Measurements from ENCODE around the gene NSMF. TPM values are rescaled to one million over a fixed set of nuclear protein-coding genes. Genes with fewer than 3 reads are reported as not detected.

The NSMF gene
- total and polyA plus RNA-seq, 2 of the 4 experiments (the other 2 are of a cell fraction) = 7.7 to 40.9 TPM

GRCh38 chr9:137467896-137468295, 8.8 kb upstream of the NSMF start:
- Histone ChIP-seq H3K79me1 (ENCODE audit: low read depth in 1 of 2, low read length in 2 of 2) (no peaks in the 10 kb centered on the region), H3K14ac (replicated peaks; ENCODE audit: low read depth, low read length) (no peak overlapping the region), H3K23ac (ENCODE audit: low read depth, low read length) (no peak overlapping the region), H2AK5ac (ENCODE audit: low read depth, low read length) (no peak overlapping the region), H3K4ac (ENCODE audit: low read depth, low read length) (no peak overlapping the region), H3K4me3 (ENCODE audit: insufficient read depth, low read depth, low read length) (no peak overlapping the region), H2BK120ac (ENCODE audit: low read depth, low read length) (no peak overlapping the region), H3K36me3 (ENCODE audit: control insufficient read depth, insufficient read depth, low read length) (no peaks in the 10 kb centered on the region), H3K4me2 (ENCODE audit: low read depth, low read length) (no peak overlapping the region), H2BK5ac (ENCODE audit: low read depth, low read length, poor library complexity, severe bottlenecking) (no peak overlapping the region), H3K9ac (ENCODE audit: low read depth, low read length) (no peak overlapping the region), H2BK15ac (ENCODE audit: low read depth, low read length) (no peak overlapping the region), H3K9me1 (ENCODE audit: insufficient read depth, low read length) (no peaks in the 10 kb centered on the region), H4K8ac (ENCODE audit: low read depth in 2 of 2, low read length in 2 of 2) (no peak overlapping the region), H4K91ac (ENCODE audit: insufficient read depth, low read depth, low read length) (no peak overlapping the region), H2AFZ (replicated peaks; ENCODE audit: low read length, poor library complexity) (no peak overlapping the region), H4K20me1 (ENCODE audit: insufficient read depth, low read length) (no peaks in the 10 kb centered on the region), H3K4me1 (ENCODE audit: control insufficient read depth, insufficient read depth, low read length) (no peaks in the 10 kb centered on the region), H4K5ac (ENCODE audit: low read depth, low read length) (no peak overlapping the region), H2BK20ac (ENCODE audit: low read depth, low read length) (no peak overlapping the region), H3K27ac (ENCODE audit: insufficient read depth, low read length) (no peak overlapping the region), H2AK9ac (replicated peaks; ENCODE audit: low read depth, low read length, poor library complexity) (no peak overlapping the region), H3K18ac (ENCODE audit: low read depth, low read length) (no peak overlapping the region), H3K27me3 (ENCODE audit: control insufficient read depth, insufficient read depth, low read length) (peaks cover 17% of the 10 kb centered on the region), H3K56ac (ENCODE audit: extremely low read depth, insufficient read depth, low read length) (no peak overlapping the region), H3K9me3 (ENCODE audit: control insufficient read depth, insufficient read depth, low read length) (no peaks in the 10 kb centered on the region)
- ChIA-PET CTCF (no interaction called here), POLR2A (ENCODE audit: unreplicated experiment) (no interaction called here)
- 86% methylated on average over 4 of the region's 7 CpGs; no CpG with 5 or more reads in 1 of the 2 experiments for WGBS, 2 experiments (ENCODE audit: extremely low coverage in 2 of 2, insufficient read length in 1 of 2)
- BruUV-seq (replicated peaks) = no TSS peak
- in situ Hi-C loops (cut with MboI; ENCODE audit: low sequenced_read_pairs) (no loop called here), dilution Hi-C loops (cut with HindIII; ENCODE audit: low sequenced_read_pairs, unreplicated experiment) (no loop called here), intact Hi-C loops (cut with micrococcal nuclease) (no loop called here)
- TF ChIP-seq USF2 (IDR thresholded peaks at IDR 0.05; ENCODE audit: low read depth, low read length) = no peak
- DNase-seq (no peak), ATAC-seq (ENCODE audit: low read depth) (no peak)

Measured in IMR-90 (cell line).